Measurements from ENCODE around the gene PTPN6.

DNA sequence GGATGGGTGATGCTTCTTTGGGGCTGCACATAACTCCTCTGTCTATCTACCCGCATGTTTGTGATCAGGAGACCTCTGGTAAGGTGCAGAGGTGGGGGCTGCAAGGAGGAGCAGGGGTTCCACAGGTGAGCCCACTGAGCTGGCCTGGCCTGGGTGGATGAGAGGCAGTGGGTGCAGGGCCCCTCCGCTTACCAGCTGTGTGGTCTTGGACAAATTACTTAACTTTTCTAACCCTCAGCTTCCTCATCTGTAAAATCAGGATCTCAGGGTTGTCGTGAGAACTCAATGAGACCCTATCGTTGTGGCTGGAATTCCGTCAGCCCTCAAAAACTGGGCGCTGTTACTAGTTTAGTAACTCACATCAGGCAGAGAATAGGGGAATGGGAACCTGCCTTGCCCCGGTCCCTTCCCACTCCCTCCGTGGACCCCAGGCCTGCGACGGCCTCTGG is 7.5 kb downstream of the PTPN6 start:
- no peak for TF ChIP-seq POLR2A (IDR thresholded peaks at IDR 0.05)
- TF ChIP-seq, protein P1, sequence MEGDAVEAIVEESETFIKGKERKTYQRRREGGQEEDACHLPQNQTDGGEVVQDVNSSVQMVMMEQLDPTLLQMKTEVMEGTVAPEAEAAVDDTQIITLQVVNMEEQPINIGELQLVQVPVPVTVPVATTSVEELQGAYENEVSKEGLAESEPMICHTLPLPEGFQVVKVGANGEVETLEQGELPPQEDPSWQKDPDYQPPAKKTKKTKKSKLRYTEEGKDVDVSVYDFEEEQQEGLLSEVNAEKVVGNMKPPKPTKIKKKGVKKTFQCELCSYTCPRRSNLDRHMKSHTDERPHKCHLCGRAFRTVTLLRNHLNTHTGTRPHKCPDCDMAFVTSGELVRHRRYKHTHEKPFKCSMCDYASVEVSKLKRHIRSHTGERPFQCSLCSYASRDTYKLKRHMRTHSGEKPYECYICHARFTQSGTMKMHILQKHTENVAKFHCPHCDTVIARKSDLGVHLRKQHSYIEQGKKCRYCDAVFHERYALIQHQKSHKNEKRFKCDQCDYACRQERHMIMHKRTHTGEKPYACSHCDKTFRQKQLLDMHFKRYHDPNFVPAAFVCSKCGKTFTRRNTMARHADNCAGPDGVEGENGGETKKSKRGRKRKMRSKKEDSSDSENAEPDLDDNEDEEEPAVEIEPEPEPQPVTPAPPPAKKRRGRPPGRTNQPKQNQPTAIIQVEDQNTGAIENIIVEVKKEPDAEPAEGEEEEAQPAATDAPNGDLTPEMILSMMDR (IDR thresholded peaks at IDR 0.05): no peak
